ENCODE results near the gene PNKP.

Gene PNKP

GRCh38 chr19:49811328-49811727, 56.0 kb downstream of the PNKP start:
- DNase-seq (ENCODE audit: low spot score), result no peak
- peaks cover under 1% of the 10 kb centered on the region for H3K36me3 Mint-ChIP-seq (ENCODE audit: low read depth)
- peaks cover 32% of the 10 kb centered on the region for H3K4me1 Mint-ChIP-seq (ENCODE audit: low read depth)
- no peaks in the 10 kb centered on the region for H3K9me3 Mint-ChIP-seq
- no peaks in the 10 kb centered on the region for H3K27me3 Mint-ChIP-seq (ENCODE audit: low read depth)
- H3K4me3 Mint-ChIP-seq, result no peak overlapping the region
- no peak overlapping the region for H3K27ac Mint-ChIP-seq
